Activated CD8-positive, alpha-beta memory T cell treated with anti-CD3 and anti-CD28 coated beads, Interleukin-2, amount 50 U/mL, for 4 hours (primary cell): ENCODE measurements around the gene LRRC59.

Experiments
- DNase-seq: peaks from one replicate; pipeline ENCODE4 v3.0.0-alpha.2; 2020

The LRRC59 gene

GRCh38 chr17:50359998-50360461 lies 37.3 kb downstream of the LRRC59 start:
- no peak for DNase-seq

DNA sequence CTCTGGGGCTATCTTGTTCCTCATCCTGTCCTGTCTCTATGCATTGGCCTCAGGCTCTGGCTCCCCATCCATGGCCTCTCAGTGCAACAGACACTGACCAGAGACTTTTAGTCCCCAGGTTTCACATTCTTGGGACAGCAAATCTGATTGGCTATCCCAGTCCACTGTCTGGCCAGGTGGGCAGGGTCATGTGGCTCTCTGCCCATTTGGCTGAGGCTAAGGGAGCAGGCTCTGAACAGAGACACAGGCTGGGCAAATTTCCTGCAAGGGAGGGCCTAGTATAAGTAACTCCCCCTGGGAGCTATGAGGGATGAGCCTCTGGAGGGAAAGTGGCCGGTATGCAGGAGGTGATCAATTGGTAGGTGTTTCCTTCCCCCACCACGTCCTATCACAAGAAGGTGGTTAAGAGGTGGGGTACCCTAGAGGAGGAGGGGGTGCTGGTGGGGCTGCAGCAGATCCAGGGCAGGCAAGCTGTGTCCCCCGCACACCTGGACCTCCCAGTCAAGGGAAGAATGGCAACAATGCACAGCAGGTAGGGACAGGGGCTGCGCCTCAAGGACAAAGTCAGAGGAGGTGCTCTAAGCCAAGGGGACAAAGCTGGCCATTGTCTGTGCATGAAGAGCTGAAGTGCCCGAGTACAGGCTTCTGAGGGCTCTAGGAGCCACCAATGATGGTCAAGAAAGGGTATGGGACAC lies 38.2 kb downstream of the LRRC59 start:
- no peak for DNase-seq

- no peak for DNase-seq
Measured at GRCh38 chr17:50358177-50358576, 39.1 kb downstream of the LRRC59 start.

DNA sequence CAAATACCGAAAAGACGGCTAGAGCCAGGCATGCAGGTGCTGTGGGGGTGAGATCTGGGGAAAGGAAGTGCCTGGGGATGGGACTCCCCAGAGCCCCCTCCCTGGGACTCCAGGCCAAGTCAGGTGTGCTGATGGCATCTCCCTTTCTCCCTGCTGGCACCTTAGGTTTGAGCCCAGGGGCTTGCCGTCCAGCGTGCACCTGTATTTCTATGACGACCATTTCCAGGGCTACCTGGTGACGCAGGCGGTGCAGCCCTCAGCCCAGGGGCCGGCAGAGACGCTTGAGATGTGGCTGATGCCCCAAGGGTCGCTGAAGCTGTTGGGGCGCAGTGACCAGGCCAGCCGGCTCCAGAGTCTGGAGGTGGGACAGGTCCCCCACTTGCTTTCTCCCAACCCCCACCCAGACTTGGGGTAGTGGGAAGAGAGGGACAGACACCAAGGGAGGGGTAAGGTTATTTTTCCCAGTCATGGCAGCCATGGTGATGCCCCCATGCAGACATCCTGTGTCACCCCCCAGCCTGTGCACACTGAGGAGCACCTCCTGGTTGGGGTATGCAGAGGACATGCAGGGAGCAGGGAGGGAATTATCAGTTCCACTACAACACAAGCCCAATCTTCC lies 40.3 kb downstream of the LRRC59 start:
- DNase-seq = no peak

DNA sequence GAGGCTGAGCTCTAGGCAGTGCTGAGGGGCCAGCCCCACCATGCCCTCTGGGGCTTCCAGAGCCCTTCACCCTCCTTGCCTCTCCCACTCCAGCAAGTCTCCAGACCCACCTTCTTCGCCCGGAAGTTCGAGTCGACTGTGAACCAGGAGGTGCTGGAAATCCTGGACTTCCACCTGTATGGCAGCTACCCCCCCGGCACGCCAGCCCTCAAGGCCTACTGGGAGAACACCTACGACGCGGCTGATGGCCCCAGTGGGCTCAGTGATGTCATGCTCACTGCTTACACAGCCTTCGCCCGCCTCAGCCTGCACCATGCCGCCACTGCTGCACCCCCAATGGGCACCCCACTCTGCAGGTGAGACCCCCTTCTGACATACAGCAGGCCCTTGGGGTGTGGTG lies 40.9 kb downstream of the LRRC59 start:
- DNase-seq = no peak

GRCh38 chr17:50355701-50356341 lies 41.5 kb downstream of the LRRC59 start:
- DNase-seq = no peak

DNA sequence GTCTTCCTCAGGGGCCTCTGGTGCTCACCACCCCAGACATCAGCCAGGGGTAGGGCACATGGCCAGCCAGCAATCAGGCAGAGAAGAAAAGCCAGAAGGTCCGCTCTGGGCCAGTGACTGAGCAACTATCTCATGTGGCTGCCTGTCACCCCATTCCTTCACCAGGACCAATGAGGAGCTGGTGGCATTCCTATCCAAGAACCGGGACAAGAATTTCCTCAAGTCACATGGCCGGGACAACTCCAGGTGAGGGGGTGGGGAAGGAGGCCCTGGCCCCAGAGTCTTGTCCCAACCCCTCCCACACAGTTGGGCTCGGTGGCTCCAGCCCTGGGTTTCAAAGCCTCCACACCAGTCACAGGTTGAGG lies 42.0 kb downstream of the LRRC59 start:
- no peak for DNase-seq

DNA sequence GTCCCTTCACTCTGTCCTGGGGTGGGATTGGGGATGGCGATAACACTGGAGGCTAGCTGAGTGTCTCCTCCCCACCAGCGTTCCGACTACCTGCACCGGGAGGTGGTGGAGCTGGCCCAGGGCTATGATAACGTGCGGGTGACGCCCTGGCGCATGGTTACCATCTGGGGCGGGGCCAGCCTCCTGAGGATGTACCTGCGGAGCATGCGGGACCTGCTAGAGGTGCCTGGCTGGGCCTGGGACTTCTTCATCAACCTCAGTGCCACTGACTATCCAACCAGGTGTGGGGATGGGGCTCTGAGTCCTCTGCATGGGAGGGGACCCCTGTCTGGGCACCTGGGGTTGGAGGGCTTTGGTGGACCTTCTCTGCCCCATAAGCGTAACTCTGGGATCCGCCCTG lies 42.5 kb downstream of the LRRC59 start:
- DNase-seq = no peak

GRCh38 chr17:50354198-50354597 lies 43.1 kb downstream of the LRRC59 start:
- no peak for DNase-seq

- DNase-seq = no peak
Measured at GRCh38 chr17:50353600-50354195, 43.6 kb downstream of the LRRC59 start.

- no peak for DNase-seq
Measured at GRCh38 chr17:50352693-50353599, 44.4 kb downstream of the LRRC59 start.

GRCh38 chr17:50352072-50352692 lies 45.1 kb downstream of the LRRC59 start:
- no peak for DNase-seq

- no peak for DNase-seq
Measured at GRCh38 chr17:50350733-50351132, 46.6 kb downstream of the LRRC59 start.

DNA sequence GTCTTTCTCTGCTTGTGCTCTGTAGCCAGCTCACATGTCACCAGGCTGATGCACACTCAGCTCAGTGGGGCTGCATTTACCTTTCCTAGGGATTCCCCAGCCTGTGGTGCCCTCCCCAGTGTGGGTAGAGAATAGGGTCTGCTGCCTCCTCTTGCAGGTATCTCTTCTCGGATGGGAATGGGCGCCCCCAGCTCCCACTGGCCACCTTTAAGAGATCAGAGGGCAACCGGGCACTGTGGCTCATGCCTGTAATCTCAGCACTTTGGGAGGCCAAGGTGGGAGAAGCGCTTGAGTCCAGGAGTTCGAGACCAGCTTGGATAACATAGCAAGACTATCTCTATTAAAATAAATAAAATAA lies 48.1 kb downstream of the LRRC59 start:
- DNase-seq = no peak

GRCh38 chr17:50348522-50349242 lies 48.6 kb downstream of the LRRC59 start:
- DNase-seq = no peak

- no peak for DNase-seq
Measured at GRCh38 chr17:50347894-50348291, 49.4 kb downstream of the LRRC59 start.

DNA sequence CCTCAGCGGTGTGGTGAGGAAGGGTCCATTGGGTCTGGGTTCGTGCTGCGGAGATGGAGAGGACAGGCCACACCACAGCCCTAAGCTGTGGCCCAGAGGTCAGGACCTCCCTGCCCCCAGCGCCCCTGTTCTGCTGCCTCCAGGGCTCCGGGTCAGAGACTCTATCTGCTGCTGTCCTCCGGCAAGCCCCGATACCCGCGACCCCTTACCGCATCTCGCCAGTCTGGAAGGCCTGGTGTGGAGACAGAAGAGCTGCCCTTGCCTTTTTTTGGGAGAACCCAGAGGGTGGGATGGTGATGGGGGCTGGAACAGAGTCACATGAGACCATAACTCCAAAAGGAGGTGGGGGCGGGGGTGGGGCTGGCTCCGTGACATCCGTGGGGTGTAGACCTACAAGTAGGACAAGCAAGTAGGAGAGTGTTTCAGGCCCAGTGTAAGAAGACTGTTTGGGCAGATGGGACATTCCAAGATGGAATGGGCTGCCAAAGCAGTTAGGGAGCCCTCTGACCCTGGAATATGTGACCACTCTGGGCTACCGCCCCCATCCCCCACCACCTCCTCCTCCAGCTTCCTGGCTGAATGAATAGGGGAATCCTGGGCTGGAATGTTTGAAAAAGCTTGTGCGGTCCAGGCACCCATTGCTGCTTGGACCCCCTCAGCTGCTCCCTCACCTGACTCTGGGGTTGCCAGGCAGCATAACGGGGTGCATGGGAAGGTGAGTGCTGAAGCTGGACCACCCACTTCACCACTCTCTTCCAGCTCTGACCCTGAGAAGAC lies 50.0 kb downstream of the LRRC59 start:
- DNase-seq = no peak

DNA sequence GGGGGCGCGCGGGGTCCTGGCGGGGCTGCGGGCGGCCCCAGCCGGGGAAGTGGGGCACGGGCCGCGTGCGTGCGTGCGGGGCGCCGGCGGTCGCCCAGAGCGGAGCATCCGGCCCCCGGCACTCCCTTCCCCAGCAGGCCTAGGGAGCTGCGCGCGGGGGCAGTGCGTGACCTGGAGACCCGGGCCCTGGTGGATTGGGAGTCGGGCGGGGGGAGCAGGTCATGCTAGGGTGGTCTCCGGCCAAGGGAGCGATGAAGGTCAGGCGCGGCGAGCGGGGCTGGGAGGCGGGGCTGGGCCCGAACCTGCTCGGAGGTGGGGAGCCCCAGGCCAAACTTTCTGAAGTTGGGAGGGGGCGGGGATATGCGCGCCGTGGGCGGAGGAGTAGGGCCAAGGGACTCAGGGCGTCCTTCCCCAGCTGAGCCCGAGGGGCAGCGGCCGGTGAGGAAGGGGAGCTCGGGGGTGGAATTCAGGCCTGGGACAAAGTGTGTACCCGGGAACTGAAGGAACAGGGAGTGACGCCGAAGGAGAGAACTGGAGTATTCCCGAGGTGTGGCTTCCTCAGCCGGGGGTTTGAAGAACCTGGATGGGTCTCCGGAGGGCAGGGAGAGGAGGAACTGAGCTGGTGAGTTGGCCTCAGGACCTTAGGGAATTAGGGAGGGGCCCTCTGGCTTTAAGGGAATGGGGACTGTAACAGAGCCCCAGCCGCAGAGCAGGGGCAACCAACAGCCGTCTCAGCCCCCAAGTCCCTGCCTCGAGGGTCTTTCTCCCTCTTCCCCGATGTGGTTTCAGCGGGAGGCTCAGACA lies 50.8 kb downstream of the LRRC59 start:
- peak; percentile 48 for DNase-seq

GRCh38 chr17:50345432-50346312 lies 51.7 kb downstream of the LRRC59 start, which contains the start of gene XYLT2:
Gene XYLT2, plus strand, starts transcription at chr17:50346126. Its CDS starts 15 bp downstream, at chr17:50346141.
- peak; percentile 94 for DNase-seq
